CD1c-positive myeloid dendritic cell (primary cell): ENCODE data around the gene TRANK1.
"Not testable (repeated sequence)": the region's sequence is repeated elsewhere in the genome, so short reads cannot be mapped to it uniquely, and the experiment has no call there.

Experiments used
- DNase-seq: peaks from one replicate; pipeline ENCODE4 v3.0.0-alpha.2; 2016; ENCODE audit errors: extremely low spot score

TRANK1 gene

DNA sequence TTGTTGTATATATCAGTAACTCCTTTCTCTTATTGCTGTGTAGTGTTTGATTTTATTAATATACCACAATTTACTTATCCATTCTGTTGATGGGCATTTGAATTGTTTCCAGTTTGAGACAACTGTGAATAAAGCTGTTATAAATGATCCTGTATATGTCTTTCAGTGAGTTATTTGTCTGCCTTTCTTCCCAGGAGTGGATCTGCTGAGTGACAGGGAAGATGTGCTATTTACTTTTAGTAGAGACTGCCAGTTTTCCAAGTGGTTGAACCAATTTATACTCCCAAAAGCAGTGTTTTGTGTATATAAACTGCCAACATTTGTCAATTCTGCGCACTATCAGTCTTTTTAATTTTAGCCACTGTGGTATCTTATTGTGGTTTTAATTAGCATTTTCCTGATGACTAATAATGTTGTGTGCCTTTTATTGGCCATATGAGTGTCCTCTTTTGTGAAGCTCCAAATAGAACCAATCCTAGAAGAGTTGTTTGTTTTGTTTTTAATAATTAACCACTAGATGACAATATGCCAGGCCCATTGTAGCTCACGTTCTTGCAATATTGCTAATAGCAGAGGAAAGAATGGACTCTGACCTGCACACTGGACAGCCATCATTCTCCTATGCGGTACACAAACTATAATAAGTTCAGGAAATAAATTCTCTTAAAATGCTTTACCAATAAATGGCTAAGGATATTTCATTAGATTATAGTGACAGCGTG is 25.3 kb downstream of the TRANK1 start:
- DNase-seq = no peak

DNA sequence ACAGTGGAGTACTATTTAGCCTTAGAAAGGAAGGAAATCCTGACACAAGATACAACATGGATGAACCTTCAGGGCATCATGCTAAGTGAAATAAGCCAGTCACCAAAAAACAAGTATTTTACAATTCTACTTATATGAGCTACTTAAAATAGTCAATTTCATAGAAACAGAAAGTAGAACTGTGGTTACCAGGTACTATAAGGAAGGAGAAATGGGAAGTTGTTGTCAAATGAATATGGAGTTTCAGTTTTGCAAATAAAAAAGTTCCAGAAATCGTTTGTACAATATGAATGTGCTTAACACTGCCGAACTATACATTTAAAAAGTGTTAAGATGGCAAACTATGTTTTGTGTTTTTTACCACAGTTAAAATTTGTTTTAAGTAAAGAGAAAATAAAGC is 26.8 kb downstream of the TRANK1 start:
- DNase-seq = peak; percentile 61

DNA sequence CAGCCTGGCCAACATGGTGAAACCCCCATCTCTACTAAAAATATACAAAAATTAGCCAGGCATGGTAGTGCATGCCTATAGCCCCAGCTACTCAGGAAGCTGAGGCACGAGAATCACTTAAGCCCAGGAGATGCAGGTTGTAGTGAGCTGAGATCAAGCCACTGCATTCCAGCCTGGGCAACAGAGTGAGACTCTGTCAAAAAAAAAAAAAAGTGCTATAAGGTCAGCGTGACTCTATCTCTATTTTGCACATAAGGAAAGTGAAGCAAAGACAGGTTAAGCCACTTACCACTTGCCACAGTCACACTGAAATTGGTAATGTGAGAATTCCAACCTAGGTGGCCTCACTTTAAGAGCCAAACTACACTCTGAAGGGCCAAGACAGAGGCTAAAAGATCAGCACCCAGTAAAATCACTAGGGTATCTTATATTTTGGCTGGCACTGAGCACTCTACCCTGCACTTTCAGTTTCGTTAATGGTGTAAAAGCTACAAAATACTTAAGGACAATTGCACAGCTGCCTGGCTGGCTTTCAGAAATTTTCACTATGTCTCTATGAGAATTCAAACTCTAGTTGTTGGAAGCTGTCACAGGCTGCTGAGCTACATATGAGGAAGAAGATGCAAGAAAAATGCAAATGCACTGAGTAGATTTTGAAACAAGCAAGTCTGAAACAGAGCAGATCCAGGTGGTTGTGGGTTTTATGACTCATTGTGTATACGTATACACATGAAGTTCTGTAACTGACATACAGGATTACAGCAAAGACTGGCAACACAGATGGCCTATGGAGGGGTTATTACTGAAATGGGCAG is 32.7 kb downstream of the TRANK1 start:
- DNase-seq = peak; percentile 71

- no peak for DNase-seq
These were observed 35.2 kb downstream of the TRANK1 start for GRCh38 chr3:36909666-36910065.

DNA sequence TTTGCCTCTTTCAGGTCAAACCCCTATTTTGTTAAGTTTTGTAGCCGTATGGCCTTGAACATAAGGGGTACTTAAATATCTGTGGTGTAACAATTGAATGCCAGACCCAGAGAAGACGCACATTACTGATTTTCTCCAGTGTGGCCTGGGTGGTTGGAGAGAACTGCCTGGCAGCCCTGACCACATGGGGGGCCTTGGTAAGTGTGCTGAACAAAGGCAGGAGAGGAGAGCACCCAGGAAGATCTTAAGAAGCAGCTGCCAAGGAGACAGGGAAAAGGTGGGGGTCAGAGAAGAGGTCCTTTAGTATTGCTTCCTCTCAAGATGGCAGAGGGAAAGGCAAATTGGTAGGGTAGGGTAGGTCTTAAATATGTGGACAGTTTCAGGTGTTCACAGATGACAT is 35.7 kb downstream of the TRANK1 start:
- no peak for DNase-seq

- no peak for DNase-seq
These were observed 36.1 kb downstream of the TRANK1 start for GRCh38 chr3:36908647-36909180.

DNA sequence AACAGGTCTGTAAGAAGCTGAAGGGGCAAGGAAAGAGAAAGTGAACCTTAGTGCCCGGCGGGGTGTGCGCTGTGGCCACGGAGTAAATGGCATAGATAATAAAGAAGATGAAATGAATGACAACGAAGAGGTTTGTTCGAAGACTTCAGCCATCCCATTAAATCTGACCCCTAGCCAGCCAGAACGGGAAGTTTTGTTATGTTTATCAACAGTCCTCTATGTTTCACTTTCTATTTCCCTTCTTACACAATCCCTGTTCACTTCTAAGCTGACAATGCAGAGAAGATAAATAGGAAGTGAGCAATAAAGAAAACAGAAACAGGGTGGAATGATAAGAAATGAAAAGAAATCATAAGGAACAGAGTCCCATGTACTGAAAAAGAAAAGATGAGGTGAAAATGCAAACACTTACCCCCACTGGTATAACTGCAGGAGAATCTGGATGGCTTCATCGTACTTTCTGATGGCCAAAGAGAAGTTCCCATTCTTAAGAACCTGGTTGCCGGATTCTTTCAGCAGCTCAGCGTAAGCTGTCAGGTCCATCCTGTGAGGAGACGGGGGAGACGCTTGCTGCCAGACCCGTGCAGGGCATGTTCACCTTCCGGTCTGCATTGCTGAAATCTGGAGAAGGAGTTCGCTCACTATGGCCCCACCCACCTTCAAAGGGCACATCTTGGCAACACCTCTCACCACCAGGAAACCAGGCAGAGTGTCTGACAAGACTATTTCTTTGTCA is 36.8 kb downstream of the TRANK1 start:
- DNase-seq = peak; percentile 85

GRCh38 chr3:36906504-36907149 is 38.2 kb downstream of the TRANK1 start:
- DNase-seq = peak; percentile 6

DNA sequence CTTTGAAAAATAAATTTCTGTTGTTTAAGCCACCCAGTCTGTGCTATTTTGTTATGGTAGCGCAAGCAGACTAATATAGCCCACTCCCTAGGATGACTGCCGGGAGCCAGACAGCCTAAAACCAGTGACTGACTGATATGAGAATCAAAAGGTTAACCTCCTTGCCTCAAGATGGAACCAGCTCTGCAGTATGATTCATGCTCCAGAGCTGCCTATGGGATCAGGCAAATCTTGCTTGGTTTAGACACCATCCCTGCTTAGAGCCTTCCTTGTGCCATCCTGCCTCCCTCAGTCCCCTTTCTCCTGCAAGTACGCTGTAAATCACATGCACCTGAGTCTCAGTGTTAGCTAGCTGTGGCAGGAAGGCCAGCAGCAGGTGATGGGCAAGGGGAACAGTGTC is 39.3 kb downstream of the TRANK1 start:
- DNase-seq = no peak

DNA sequence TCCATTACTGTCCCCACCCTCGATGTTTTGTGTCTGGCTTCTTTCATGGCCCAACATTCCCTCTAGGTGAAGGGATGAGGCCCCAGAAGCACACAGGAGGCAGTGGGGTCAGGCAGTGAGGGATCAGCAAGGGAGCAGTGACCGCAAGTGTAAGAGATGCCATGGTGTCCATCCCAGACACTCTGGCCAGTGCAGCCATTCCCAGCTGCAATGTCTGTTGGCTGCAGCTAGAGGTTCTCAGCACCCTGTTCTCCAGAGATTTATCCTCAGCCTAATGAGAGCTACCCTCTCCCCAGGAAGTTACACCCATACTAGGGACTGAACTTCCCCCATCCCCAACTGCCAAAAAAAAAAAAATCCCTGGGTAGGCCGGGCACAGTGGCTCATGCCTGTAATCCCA is 40.2 kb downstream of the TRANK1 start:
- DNase-seq = peak; percentile 20

GRCh38 chr3:36904065-36904464 is 40.8 kb downstream of the TRANK1 start:
- not testable (repeated sequence) for DNase-seq

- no peak for DNase-seq
These were observed 41.6 kb downstream of the TRANK1 start for GRCh38 chr3:36903119-36903882.

DNA sequence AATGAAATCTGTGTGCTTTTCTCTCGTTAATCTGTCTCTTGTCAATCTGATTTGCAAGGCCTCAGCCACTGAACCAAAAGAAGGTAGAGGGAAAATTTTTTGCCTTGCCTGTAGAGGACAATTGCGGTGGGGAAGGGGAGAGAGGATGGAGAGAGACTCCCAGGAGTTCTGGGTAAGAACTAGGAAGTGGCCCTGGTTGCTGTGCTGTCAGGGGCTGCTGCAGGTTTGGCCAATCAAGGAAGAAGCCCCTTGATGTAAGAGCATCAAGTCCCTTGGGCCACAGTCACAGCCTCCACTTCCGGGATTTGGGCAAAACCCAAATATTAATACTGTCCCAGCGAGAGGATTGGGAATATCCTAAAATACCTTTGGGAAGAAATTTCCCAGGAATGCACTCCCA is 43.3 kb downstream of the TRANK1 start:
- DNase-seq = no peak

DNA sequence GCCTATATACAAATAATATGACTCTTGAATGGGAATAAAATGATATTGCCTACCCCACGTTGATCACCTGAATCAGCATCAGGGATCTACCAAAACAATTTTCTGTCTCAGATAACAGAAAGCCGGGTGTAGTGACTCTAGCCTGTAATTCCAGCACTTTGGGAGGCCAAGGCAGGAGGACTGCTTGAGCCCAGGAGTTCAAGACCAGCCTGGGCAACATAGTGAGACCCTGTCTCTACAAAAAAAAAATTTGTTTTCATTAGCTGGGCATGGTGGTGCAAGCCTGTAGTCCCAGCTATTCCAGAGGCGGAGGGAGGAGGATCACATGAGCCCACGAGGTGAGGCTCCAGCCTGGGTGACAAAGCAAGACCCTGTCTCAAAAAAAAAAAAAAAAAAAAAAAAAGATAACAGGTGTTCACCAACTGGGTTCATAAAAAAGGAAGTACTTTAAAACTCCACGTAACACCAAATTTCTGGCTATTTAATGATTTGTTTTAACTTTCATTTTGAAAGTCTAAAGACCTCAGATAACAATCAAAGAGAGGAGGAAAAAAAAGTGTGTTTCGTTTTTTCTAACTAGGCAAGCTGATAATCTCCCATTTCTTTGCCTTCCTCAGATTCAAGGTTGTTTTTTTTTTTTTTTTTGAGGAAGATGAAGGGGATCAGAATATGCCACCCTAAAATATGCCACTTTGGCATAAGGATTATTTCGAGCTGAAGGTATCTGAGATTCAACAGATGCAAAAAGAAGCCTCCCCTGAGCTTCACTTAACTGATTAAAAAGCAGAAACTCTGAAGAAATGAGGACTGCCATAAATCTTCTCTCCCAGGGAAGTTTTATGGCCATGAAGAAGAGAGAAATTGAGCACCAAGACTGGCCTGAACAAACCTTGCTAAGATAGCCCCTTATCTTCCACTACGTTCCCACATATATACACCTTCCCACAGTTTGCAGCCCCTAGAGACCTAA is 44.1 kb downstream of the TRANK1 start:
- DNase-seq = peak; percentile 30

GRCh38 chr3:36895496-36896409 is 49.1 kb downstream of the TRANK1 start:
- DNase-seq = peak; percentile 62

DNA sequence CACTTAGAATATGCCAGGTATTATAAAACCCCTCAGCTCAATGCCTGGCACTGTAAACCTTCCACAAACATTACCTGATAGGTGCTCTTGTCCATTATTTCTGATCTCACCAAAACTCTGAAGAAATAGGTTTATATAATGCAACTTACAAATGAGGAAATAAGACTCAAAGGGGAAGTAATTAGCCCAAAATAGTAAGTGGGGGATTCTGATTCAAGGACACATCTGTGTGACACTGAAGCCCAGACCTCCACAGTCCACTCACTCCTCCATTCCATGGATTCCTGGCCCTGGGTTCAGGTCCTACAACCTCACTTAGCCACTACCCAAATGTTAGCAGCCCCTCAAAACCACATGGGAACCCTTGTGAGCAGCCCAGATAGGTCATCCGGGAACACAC is 49.9 kb downstream of the TRANK1 start:
- peak; percentile 59 for DNase-seq

DNA sequence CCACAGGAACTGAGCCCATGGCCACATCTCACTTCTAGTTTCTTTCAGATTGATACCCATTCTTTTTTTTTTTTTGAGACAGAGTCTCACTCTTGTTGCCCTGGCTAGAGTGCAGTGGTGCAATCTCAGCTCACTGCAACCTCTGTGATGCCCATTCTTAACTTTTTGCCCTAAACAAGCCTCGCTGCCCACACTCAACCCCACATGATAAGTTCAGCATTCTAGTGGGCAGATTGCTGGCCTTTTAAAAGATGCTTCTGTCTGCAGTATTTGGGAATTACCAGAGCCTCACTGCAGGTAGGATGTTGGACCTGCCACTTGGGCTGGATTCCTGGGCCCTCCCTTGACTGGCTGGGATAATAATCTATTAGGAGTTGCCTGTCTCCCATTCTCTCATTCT is 51.0 kb downstream of the TRANK1 start:
- DNase-seq = peak; percentile 10

DNA sequence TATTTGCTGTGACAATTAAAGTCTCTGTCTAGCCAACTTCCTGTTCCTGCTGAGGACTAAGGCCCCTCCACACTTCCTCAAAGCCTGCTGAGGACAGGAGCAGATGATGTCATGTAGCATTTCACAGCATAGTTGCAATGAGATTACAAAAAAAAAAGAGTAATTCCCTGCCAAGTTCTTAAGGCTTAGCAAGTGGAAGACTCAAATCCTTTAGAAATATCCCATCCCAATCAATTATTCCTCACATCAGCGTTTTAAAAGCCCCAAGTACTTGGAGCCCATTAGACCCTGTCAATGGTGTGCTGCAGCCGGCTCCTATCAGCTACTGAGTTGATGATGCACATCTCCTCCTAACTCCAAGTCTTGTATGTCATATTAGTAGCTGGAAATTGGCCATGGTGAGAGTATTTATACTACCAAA is 51.7 kb downstream of the TRANK1 start:
- DNase-seq = peak; percentile 83
